ENCODE data around the gene HK1. TPM values are rescaled to one million over a fixed set of nuclear protein-coding genes. Genes with fewer than 3 reads are reported as not detected.

HK1 gene
- total and polyA plus RNA-seq, 2 donors (not counting 1 experiment from before 2014, with no cell fraction given) = 60.6 to 172 TPM

DNA sequence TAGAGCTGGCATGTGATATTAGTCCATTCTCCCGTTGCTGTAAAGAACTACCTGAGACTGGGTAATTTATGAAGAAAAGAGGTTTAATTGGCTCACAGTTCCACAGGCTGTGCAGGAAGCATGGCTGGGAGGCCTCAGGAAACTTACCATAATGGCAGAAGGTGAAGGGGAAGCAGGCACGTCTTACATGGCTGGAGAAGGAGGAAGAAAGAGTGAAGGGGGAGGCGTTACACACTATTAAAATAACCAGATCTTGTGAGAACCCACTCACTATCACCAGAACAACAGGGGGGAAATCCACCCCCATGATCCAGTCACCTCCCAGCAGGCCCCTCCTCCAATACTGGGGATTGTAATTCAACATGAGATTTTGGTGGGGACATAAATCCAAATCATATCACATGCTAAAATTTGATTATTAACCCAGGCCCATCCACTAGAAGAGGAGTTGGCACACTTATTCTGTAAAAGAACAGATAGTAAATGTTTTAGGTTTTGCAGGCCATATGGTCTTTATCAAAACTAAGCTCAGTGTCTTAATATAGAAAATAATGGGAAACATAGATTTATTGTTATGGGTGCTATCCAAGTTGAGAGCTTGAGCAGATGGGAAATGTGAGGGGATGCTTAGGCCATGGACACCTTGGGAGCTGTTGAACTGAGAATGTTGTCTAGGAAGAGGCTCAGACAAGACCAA is 18.6 kb upstream of the HK1 start:
- H3K27me3 ChIP-seq (ENCODE audit: control insufficient read depth, insufficient read depth, low read length) = peaks cover 9% of the 10 kb centered on the region

DNA sequence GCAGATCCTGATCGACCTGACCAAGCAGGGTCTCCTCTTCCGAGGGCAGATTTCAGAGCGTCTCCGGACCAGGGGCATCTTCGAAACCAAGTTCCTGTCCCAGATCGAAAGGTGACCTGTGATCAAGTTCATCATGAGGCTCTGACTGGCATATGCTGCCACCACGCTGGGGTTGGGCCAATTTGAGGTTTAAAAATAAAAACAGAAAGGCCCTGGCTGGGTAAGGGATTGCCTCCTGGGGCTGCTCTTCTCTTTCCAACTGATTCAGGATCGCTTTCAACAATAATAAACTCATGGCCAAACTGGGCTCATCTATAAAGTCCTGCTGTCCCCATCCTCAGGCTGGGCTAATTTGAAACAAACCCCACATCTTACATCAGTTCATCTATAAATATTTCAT is 17.1 kb upstream of the HK1 start:
- Histone ChIP-seq H3K36me3 (ENCODE audit: control insufficient read depth, insufficient read depth, low read length) (no peaks in the 10 kb centered on the region), H3K4me3 (replicated peaks in 1 of 4; ENCODE audit: control extremely low read depth in 1 of 4, insufficient read depth in 1 of 4, low read depth in 3 of 4, low read length in 4 of 4) (no peak overlapping the region), H3K79me2 (ENCODE audit: control insufficient read depth, insufficient read depth, low read length) (no peaks in the 10 kb centered on the region), H2AFZ (ENCODE audit: low read length) (no peak overlapping the region), H3K9ac (ENCODE audit: insufficient read depth, low read length) (no peak overlapping the region), H3K4me2 (ENCODE audit: extremely low read depth, insufficient read depth, low read length) (no peak overlapping the region), H3K27ac (ENCODE audit: insufficient read depth, low read length) (no peak overlapping the region), H4K20me1 (ENCODE audit: control insufficient read depth, extremely low read depth, insufficient read depth, low read length) (no peaks in the 10 kb centered on the region), H3K4me1 (ENCODE audit: control insufficient read depth, extremely low read depth, insufficient read depth, low read length) (no peaks in the 10 kb centered on the region), H3K27me3 (ENCODE audit: control insufficient read depth, insufficient read depth, low read length) (peaks cover 15% of the 10 kb centered on the region), H3K9me3 (ENCODE audit: control insufficient read depth, insufficient read depth, low read depth, low read length) (no peaks in the 10 kb centered on the region)
- no peak for DNase-seq (ENCODE audit: low read depth in 2 of 2)
- no peak for TF ChIP-seq EZH2 (IDR thresholded peaks at IDR 0.05; ENCODE audit: low read length, missing control alignments)
- TF ChIP-seq, protein P1, sequence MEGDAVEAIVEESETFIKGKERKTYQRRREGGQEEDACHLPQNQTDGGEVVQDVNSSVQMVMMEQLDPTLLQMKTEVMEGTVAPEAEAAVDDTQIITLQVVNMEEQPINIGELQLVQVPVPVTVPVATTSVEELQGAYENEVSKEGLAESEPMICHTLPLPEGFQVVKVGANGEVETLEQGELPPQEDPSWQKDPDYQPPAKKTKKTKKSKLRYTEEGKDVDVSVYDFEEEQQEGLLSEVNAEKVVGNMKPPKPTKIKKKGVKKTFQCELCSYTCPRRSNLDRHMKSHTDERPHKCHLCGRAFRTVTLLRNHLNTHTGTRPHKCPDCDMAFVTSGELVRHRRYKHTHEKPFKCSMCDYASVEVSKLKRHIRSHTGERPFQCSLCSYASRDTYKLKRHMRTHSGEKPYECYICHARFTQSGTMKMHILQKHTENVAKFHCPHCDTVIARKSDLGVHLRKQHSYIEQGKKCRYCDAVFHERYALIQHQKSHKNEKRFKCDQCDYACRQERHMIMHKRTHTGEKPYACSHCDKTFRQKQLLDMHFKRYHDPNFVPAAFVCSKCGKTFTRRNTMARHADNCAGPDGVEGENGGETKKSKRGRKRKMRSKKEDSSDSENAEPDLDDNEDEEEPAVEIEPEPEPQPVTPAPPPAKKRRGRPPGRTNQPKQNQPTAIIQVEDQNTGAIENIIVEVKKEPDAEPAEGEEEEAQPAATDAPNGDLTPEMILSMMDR (conservative IDR thresholded peaks at IDR 0.05 in 1 of 2, IDR thresholded peaks at IDR 0.05 in 1 of 2; ENCODE audit: low read depth in 1 of 2, low read length in 2 of 2) = no peak

More for the DNA sequence above, 18.6 kb upstream of the HK1 start:
- Histone ChIP-seq H3K27ac (ENCODE audit: insufficient read depth, low read length) (no peak overlapping the region), H3K9me3 (ENCODE audit: control insufficient read depth, insufficient read depth, low read depth, low read length) (no peaks in the 10 kb centered on the region), H4K20me1 (ENCODE audit: control insufficient read depth, extremely low read depth, insufficient read depth, low read length) (no peaks in the 10 kb centered on the region), H3K4me1 (ENCODE audit: control insufficient read depth, extremely low read depth, insufficient read depth, low read length) (no peaks in the 10 kb centered on the region), H3K4me3 (replicated peaks in 1 of 4; ENCODE audit: control extremely low read depth in 1 of 4, insufficient read depth in 1 of 4, low read depth in 3 of 4, low read length in 4 of 4) (no peak overlapping the region), H3K9ac (ENCODE audit: insufficient read depth, low read length) (no peak overlapping the region), H3K4me2 (ENCODE audit: extremely low read depth, insufficient read depth, low read length) (no peak overlapping the region), H2AFZ (ENCODE audit: low read length) (no peak overlapping the region), H3K36me3 (ENCODE audit: control insufficient read depth, insufficient read depth, low read length) (no peaks in the 10 kb centered on the region), H3K79me2 (ENCODE audit: control insufficient read depth, insufficient read depth, low read length) (no peaks in the 10 kb centered on the region)
- no peak for DNase-seq (ENCODE audit: low read depth in 2 of 2)
- TF ChIP-seq, protein P1 (conservative IDR thresholded peaks at IDR 0.05 in 1 of 2, IDR thresholded peaks at IDR 0.05 in 1 of 2; ENCODE audit: low read depth in 1 of 2, low read length in 2 of 2) = no peak

DNA sequence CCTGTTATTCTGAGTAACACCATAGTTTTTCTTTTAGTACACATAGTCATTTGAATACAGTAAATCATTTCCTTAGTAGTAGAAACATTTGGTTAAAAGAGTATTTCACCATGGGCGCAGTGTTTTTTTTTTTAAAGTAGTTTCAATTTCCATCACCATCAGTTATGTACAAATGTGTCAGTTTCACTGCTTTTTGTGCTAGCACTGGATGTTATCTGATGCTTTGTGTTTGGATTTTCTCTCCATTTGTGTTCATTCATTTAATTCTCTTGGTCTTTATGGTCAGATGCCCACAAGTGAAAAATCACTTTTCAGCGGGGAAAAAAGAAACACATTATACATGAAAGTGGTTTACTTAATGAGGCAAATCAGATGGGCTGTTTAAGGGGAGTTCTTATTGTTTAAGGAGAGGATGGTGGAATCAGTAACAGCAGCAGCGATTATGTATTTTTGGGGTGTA is 16.0 kb upstream of the HK1 start:
- no peak overlapping the region for H3K27ac ChIP-seq (ENCODE audit: insufficient read depth, low read length)
- no peaks in the 10 kb centered on the region for H3K9me3 ChIP-seq (ENCODE audit: control insufficient read depth, insufficient read depth, low read depth, low read length)
- DNase-seq (ENCODE audit: low read depth in 2 of 2) = no peak
- H4K20me1 ChIP-seq (ENCODE audit: control insufficient read depth, extremely low read depth, insufficient read depth, low read length) = no peaks in the 10 kb centered on the region
- no peak overlapping the region for H2AFZ ChIP-seq (ENCODE audit: low read length)
- TF ChIP-seq EZH2 (IDR thresholded peaks at IDR 0.05; ENCODE audit: low read length, missing control alignments) = no peak
- no peak overlapping the region for H3K4me2 ChIP-seq (ENCODE audit: extremely low read depth, insufficient read depth, low read length)
- no peak overlapping the region for H3K9ac ChIP-seq (ENCODE audit: insufficient read depth, low read length)
- H3K4me3 ChIP-seq (replicated peaks in 1 of 4; ENCODE audit: control extremely low read depth in 1 of 4, insufficient read depth in 1 of 4, low read depth in 3 of 4, low read length in 4 of 4) = no peak overlapping the region
- H3K4me1 ChIP-seq (ENCODE audit: control insufficient read depth, extremely low read depth, insufficient read depth, low read length) = no peaks in the 10 kb centered on the region
- H3K27me3 ChIP-seq (ENCODE audit: control insufficient read depth, insufficient read depth, low read length) = peaks cover 17% of the 10 kb centered on the region
- H3K36me3 ChIP-seq (ENCODE audit: control insufficient read depth, insufficient read depth, low read length) = no peaks in the 10 kb centered on the region
- no peaks in the 10 kb centered on the region for H3K79me2 ChIP-seq (ENCODE audit: control insufficient read depth, insufficient read depth, low read length)
